ENCODE measurements around the gene TK2. TPM values are rescaled to one million over a fixed set of nuclear protein-coding genes. Genes with fewer than 3 reads are reported as not detected.

The TK2 gene
- total and polyA plus RNA-seq, 8 donors: 31.4 to 41.2 (median 34.8) TPM

DNA sequence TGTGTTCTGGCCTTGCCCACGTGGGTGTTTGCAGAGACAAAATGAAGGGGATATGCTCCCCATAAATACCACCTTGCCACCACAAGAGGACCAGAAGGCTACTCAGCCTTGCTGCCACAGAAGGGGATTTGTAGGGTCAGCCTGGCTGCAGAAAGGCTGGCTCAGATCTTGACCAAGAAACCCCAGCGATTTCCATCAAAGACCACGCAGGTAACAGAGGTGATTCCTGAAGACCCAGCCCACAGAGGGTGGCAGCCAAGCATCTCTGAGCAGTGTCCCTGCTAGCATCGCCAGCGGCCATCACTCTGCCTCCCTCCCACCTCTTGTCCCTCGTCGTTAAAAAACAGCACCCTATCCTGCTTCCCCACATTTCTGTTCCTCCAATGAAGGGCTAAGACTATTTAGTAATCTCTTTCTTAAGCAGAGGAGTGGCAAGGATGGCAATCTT, 68.0 kb downstream of the TK2 start:
- Histone ChIP-seq H3K4me3 (no peak overlapping the region), H3K4me1 (peaks cover 10 to 28% of the 10 kb centered on the region in 2 donors), H3K9me3 (no peaks in the 10 kb centered on the region), H3K27ac (no peak overlapping the region), H3K36me3 (no peaks in the 10 kb centered on the region), H3K27me3 (peaks cover 0 to 3% of the 10 kb centered on the region in 2 donors)
- TF ChIP-seq, protein P1, sequence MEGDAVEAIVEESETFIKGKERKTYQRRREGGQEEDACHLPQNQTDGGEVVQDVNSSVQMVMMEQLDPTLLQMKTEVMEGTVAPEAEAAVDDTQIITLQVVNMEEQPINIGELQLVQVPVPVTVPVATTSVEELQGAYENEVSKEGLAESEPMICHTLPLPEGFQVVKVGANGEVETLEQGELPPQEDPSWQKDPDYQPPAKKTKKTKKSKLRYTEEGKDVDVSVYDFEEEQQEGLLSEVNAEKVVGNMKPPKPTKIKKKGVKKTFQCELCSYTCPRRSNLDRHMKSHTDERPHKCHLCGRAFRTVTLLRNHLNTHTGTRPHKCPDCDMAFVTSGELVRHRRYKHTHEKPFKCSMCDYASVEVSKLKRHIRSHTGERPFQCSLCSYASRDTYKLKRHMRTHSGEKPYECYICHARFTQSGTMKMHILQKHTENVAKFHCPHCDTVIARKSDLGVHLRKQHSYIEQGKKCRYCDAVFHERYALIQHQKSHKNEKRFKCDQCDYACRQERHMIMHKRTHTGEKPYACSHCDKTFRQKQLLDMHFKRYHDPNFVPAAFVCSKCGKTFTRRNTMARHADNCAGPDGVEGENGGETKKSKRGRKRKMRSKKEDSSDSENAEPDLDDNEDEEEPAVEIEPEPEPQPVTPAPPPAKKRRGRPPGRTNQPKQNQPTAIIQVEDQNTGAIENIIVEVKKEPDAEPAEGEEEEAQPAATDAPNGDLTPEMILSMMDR (IDR thresholded peaks at IDR 0.05): no peak
- intact Hi-C loops (cut with DNase I): loop anchor here in 1 of 2 donors (5.0 to 10.0 kb wide), 2 partner anchors 75 to 123 kb away; partner anchors contain the start of gene CMTM3
- ATAC-seq: no peak
- no peak for DNase-seq

DNA sequence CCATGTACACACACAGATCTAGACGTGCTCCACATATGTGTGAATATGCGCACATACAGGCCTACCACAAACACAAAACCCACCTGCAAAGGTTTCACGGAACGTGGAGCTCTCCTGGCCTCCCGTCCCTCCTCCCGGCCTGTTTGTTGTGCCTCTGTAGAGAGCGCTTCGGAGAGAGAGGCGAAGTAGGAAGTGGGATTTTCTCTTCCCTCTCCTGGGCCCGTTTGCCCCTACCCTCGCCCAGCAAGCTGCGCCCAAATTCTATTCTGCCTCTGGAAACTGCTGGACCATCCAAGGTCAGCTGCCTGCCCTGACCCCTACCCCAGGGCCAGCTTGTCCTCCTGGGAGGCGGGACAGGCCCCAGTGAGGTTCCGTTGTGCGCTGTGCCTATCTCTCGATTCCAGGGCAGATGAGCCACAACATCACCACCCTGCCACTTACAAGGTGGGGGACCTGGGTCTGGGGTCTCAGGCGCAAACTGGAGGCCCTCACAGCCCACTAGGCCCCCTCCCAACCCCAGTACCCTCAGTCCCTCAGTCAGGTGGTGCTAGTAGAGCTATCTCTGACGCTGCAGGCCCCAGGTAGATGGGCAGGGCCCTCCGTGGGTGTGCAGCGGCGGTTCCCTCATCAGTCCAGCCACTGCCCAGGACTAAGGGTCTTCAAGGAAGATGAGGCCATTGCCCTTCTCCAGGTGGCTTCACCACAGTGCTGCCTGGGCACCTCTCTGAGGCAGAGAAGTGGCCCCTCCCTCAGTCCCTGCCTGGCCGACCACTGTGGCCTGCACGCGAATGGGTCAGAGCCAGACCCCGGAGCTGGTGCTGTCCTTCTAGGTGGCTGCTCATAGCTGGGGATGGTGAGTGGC, 68.6 kb downstream of the TK2 start:
- H3K9me3 ChIP-seq: no peaks in the 10 kb centered on the region
- H3K27me3 ChIP-seq: peaks cover 0 to 4% of the 10 kb centered on the region in 2 donors
- peaks cover 6 to 22% of the 10 kb centered on the region in 2 donors for H3K4me1 ChIP-seq
- DNase-seq (no peak), ATAC-seq (no peak)
- H3K27ac ChIP-seq: no peak overlapping the region
- TF ChIP-seq, protein P1 (IDR thresholded peaks at IDR 0.05): no peak
- intact Hi-C loops (cut with DNase I): loop anchor here in 1 of 2 donors (5.0 to 10.0 kb wide), 2 partner anchors 74 to 123 kb away; partner anchors contain the start of gene CMTM3
- H3K4me3 ChIP-seq: no peak overlapping the region
- no peaks in the 10 kb centered on the region for H3K36me3 ChIP-seq

DNA sequence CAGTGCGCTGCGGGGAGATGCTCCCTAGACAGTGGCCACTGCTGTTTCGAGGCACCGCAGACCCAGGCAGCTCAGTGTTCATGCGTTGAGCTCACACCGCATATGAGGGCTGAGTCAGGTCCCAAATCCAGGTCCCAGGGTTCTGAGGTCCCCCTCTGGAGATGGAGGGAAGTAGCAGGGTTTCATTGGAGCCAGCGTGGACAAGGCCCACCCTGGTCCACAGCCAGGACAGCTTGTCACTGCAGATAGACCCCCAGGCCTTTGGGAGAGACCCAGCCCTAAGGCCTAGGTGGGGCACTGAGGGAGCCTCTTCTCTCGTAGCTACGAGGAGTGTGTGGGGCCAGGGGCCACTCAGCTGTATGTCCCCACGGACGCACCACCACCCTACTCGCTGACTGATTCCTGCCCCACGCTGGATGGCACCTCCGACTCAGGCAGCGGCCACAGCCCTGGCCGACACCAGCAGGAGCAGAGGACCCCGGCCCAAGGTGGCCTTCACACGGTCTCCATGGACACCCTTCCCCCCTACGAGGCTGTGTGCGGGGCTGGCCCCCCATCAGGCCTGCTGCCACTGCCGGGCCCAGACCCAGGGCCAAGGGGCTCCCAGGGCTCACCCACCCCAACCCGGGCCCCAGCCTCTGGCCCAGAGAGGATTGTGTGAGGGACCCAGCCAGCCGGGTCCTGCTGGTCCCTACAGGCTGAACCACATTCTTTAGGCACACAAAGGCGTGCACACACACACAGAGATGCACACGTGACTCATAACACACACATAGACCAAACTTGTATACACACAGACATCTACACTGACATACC, 69.4 kb downstream of the TK2 start:
- Histone ChIP-seq H3K27ac (no peak overlapping the region), H3K4me1 (peaks cover 6 to 19% of the 10 kb centered on the region in 2 donors), H3K4me3 (no peak overlapping the region), H3K9me3 (no peaks in the 10 kb centered on the region), H3K36me3 (no peaks in the 10 kb centered on the region), H3K27me3 (peaks cover 0 to 4% of the 10 kb centered on the region in 2 donors)
- intact Hi-C loops (cut with DNase I): loop anchor here in 1 of 2 donors (5.0 to 10.0 kb wide), 2 partner anchors 73 to 124 kb away; partner anchors contain the start of gene CMTM3
- ATAC-seq: no peak
- TF ChIP-seq, protein P1 (IDR thresholded peaks at IDR 0.05): no peak
- DNase-seq: peak in 1 of 4 donors; percentile 58

DNA sequence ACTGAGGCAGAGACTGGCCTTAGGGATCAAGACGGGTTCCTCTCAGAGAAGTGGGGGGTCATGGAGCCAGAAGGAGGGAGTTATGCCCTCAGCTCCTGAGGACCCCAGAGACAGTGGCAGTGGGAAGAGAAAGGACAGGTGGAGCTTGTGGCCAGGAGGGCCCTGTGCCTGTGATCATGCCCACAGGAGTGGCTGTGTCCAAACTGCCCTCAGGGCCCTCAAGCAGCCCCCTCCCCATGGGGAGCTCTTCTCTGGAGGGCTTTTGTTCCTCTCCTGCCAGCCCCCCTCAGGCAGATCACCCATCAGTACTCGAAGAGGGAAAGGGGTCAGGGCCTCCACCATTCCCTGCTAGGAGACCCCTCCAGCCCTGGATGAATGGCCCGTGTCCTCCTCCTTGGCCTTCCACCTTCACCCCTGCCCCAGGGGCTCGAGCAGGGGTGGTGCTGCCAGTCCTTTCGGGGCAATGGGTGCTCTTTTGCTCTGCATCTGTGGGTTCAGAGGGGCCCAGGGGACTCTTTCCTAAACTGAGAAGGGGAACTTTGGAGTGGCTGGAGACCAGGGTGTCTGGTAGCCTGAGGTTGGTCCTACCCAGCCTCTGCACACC, 70.2 kb downstream of the TK2 start:
- no peak for ATAC-seq
- peaks cover 0 to 4% of the 10 kb centered on the region in 2 donors for H3K27me3 ChIP-seq
- H3K36me3 ChIP-seq: no peaks in the 10 kb centered on the region
- peaks cover 6 to 24% of the 10 kb centered on the region in 2 donors for H3K4me1 ChIP-seq
- H3K27ac ChIP-seq: no peak overlapping the region
- DNase-seq: no peak
- intact Hi-C loops (cut with DNase I): loop anchor here in 1 of 2 donors (5.0 to 10.0 kb wide), 2 partner anchors 72 to 125 kb away; partner anchors contain the start of gene CMTM3
- TF ChIP-seq, protein P1 (IDR thresholded peaks at IDR 0.05): no peak
- no peak overlapping the region for H3K4me3 ChIP-seq
- no peaks in the 10 kb centered on the region for H3K9me3 ChIP-seq

Measured in left lung (tissue), 10 donors.